SU-DHL-6 (cell line): Measurements from ENCODE around the gene ACTL9.

Source experiments
- H2AFZ ChIP-seq: fragments of 200-600 bp; sonication (generic); 2 replicates; pipeline ENCODE4 v1.6.1; 2014; ENCODE audit warnings: low read depth, mild to moderate bottlenecking, moderate library complexity, mixed read lengths, antibody characterized with exemption, low read length; ENCODE audit not compliant: severe bottlenecking
- H3F3A ChIP-seq: fragments of 200-600 bp; shearing (Covaris generic); 2 replicates; pipeline ENCODE4 v1.6.0; 2016; ENCODE audit warnings: antibody characterized with exemption, mild to moderate bottlenecking; ENCODE audit not compliant: insufficient read depth
- H3K27ac ChIP-seq: fragments of 200-600 bp; sonication (generic); 2 replicates; pipeline ENCODE4 v1.5.1; 2016; ENCODE audit warnings: low read depth, mild to moderate bottlenecking, low read length, moderate library complexity, mixed read lengths
- H3K27me3 ChIP-seq: fragments of 200-600 bp; sonication (generic), shearing (Covaris generic); 2 replicates; pipeline ENCODE4 v1.6.0; 2014; ENCODE audit warnings: mild to moderate bottlenecking, low read length
- H3K36me3 ChIP-seq: fragments of 200-600 bp; sonication (generic); 2 replicates; pipeline ENCODE4 v1.6.1; 2014; ENCODE audit warnings: mild to moderate bottlenecking, low read length, mixed read lengths
- H3K4me2 ChIP-seq: fragments of 300-600, 200-600 bp; shearing (Covaris generic), sonication (generic); 2 replicates; pipeline ENCODE4 v1.6.0; 2014; ENCODE audit warnings: low read length, low read depth, mild to moderate bottlenecking; ENCODE audit not compliant: poor library complexity, severe bottlenecking
- H3K4me3 ChIP-seq: fragments of 200-600 bp; sonication (generic); 2 replicates; pipeline ENCODE4 v1.5.1; 2014; ENCODE audit warnings: antibody characterized with exemption, low read length, mild to moderate bottlenecking, mixed read lengths; ENCODE audit not compliant: insufficient read depth, poor library complexity, severe bottlenecking
- H3K79me2 ChIP-seq: fragments of 200-600 bp; sonication (generic); 2 replicates; pipeline ENCODE4 v1.6.1; 2014; ENCODE audit warnings: mild to moderate bottlenecking, low read length, moderate library complexity; ENCODE audit not compliant: insufficient read depth
- H3K9ac ChIP-seq: fragments of 200-600 bp; sonication (generic); 2 replicates; pipeline ENCODE4 v1.7.0; 2014; ENCODE audit warnings: mild to moderate bottlenecking, low read length
- H3K9me2 ChIP-seq: fragments of 200-600 bp; sonication (generic); replicated peaks from 2 replicates; pipeline ENCODE4 v1.6.1; 2014; ENCODE audit warnings: low read length; ENCODE audit not compliant: insufficient read depth
- H3K9me3 ChIP-seq: fragments of 200-600 bp; sonication (generic); 2 replicates; pipeline ENCODE4 v1.6.1; 2014; ENCODE audit warnings: low read length, mixed read lengths; ENCODE audit not compliant: insufficient read depth
- H4K20me1 ChIP-seq: fragments of 200-600 bp; sonication (generic); 2 replicates; pipeline ENCODE4 v1.6.1; 2014; ENCODE audit warnings: low read depth, mild to moderate bottlenecking, antibody characterized with exemption, low read length, moderate library complexity, mixed read lengths
- CTCF ChIP-seq: fragments of 200-600 bp; sonication (generic); IDR thresholded peaks from one replicate; pipeline ENCODE4 v1.5.1; 2017; ENCODE audit warnings: antibody characterized with exemption, mild to moderate bottlenecking, low read length, moderate library complexity; ENCODE audit not compliant: insufficient read depth, poor library complexity, severe bottlenecking
- EZH2phosphoT487 ChIP-seq: fragments of 200-600 bp; sonication (generic), shearing (Covaris generic); conservative IDR thresholded peaks from 2 replicates; pipeline ENCODE4 v1.6.1; 2018; ENCODE audit warnings: mild to moderate bottlenecking, antibody characterized with exemption, low read length, moderate library complexity, mixed read lengths

Gene ACTL9

GRCh38 chr19:8703223-8703622 lies 4.6 kb upstream of the ACTL9 start:
- Histone ChIP-seq H3K27me3 (no peaks in the 10 kb centered on the region), H3K9me3 (no peaks in the 10 kb centered on the region), H3F3A (no peaks in the 10 kb centered on the region), H3K36me3 (no peaks in the 10 kb centered on the region), H3K4me3 (no peak overlapping the region), H4K20me1 (no peaks in the 10 kb centered on the region), H3K79me2 (no peaks in the 10 kb centered on the region), H3K9me2 (no peaks in the 10 kb centered on the region), H3K27ac (no peak overlapping the region), H3K4me2 (no peak overlapping the region), H3K9ac (no peak overlapping the region), H2AFZ (no peak overlapping the region)
- TF ChIP-seq EZH2phosphoT487 (no peak), CTCF (no peak)

DNA sequence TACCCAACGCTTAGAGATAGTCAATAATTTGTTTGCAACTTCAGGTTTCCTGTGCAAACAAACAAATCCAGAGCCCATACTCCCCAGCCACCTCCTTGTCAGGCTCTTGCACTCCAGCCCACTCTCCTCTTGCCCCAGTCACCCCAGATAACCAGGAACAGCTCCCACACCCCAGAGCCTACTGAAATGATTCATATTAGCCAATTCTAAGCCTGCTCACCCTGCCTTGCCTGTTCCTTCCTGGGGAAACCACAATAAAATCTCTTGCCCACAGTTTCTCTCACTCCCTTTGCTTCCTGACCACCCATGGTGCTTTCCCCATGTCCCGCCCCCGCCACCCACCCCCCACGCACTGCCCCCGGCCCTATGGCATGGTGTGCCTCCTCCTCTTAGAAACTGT lies 3.8 kb upstream of the ACTL9 start:
- Histone ChIP-seq H3K4me3 (no peak overlapping the region), H3K36me3 (no peaks in the 10 kb centered on the region), H3K9ac (no peak overlapping the region), H4K20me1 (no peaks in the 10 kb centered on the region), H3K9me2 (no peaks in the 10 kb centered on the region), H3K79me2 (no peaks in the 10 kb centered on the region), H3K27ac (no peak overlapping the region), H3K9me3 (no peaks in the 10 kb centered on the region), H3K27me3 (no peaks in the 10 kb centered on the region), H3K4me2 (no peak overlapping the region), H2AFZ (no peak overlapping the region), H3F3A (no peaks in the 10 kb centered on the region)
- no peak for TF ChIP-seq CTCF
- TF ChIP-seq EZH2phosphoT487: no peak

- Histone ChIP-seq H4K20me1 (no peaks in the 10 kb centered on the region), H2AFZ (no peak overlapping the region), H3K27ac (no peak overlapping the region), H3K9me3 (no peaks in the 10 kb centered on the region), H3F3A (no peaks in the 10 kb centered on the region), H3K4me3 (no peak overlapping the region), H3K4me2 (no peak overlapping the region), H3K9ac (no peak overlapping the region), H3K9me2 (no peaks in the 10 kb centered on the region), H3K27me3 (no peaks in the 10 kb centered on the region), H3K79me2 (no peaks in the 10 kb centered on the region), H3K36me3 (no peaks in the 10 kb centered on the region)
- no peak for TF ChIP-seq CTCF
- TF ChIP-seq EZH2phosphoT487: no peak
Measured at GRCh38 chr19:8700956-8701355, 2.4 kb upstream of the ACTL9 start.

DNA sequence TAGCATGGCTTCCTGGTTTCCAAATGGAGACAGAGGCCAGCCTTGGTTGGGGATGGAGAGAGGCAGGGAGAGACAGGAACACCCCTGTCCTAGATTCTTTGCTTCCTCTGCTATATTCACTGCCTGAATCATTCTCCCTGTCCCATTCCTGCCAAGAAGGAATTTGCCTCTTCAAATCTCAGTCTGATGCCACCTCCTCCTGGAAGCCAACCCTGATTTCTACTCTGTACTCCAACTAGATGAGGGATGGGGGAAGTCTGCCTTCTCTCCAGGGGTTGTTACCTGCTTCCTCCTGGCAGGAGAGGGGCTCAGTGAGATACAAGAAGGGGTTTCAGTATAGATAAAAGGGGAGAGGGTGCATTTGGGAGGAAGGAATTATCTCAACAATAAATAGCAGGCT lies 1.3 kb upstream of the ACTL9 start:
- H3K9me2 ChIP-seq: no peaks in the 10 kb centered on the region
- H3K4me2 ChIP-seq: no peak overlapping the region
- no peaks in the 10 kb centered on the region for H3K79me2 ChIP-seq
- no peak overlapping the region for H2AFZ ChIP-seq
- TF ChIP-seq CTCF (no peak), EZH2phosphoT487 (no peak)
- no peak overlapping the region for H3K27ac ChIP-seq
- H3K27me3 ChIP-seq: no peaks in the 10 kb centered on the region
- no peaks in the 10 kb centered on the region for H3K36me3 ChIP-seq
- no peak overlapping the region for H3K9ac ChIP-seq
- H3K9me3 ChIP-seq: no peaks in the 10 kb centered on the region
- H3K4me3 ChIP-seq: no peak overlapping the region
- no peaks in the 10 kb centered on the region for H3F3A ChIP-seq
- no peaks in the 10 kb centered on the region for H4K20me1 ChIP-seq
